Activated CD4-positive, alpha-beta T cell treated with anti-CD3 and anti-CD28 coated beads, Interleukin-2, Interleukin-4, amounts not matched to agents 100 ng/mL and 50 ng/mL, durations not matched to agents 16 hours and 8 hours (primary cell): ENCODE measurements around the gene FBN1.

Experiments used
- DNase-seq: peaks from one replicate; pipeline ENCODE4 v3.0.0-alpha.2; 2020; ENCODE audit warnings: low spot score

FBN1 gene

GRCh38 chr15:48426941-48427340 is 218.6 kb downstream of the FBN1 start:
- DNase-seq, result no peak

- no peak for DNase-seq
Measured at GRCh38 chr15:48426044-48426443, 219.5 kb downstream of the FBN1 start.

GRCh38 chr15:48425051-48425450 is 220.5 kb downstream of the FBN1 start:
- DNase-seq, result no peak

GRCh38 chr15:48423896-48424475 is 221.5 kb downstream of the FBN1 start:
- DNase-seq, result no peak

GRCh38 chr15:48423342-48423741 is 222.2 kb downstream of the FBN1 start:
- no peak for DNase-seq

- DNase-seq, result no peak
Measured at GRCh38 chr15:48422401-48422800, 223.1 kb downstream of the FBN1 start.

- no peak for DNase-seq
Measured at GRCh38 chr15:48421362-48421761, 224.1 kb downstream of the FBN1 start.

- DNase-seq, result no peak
Measured at GRCh38 chr15:48419896-48420295, 225.6 kb downstream of the FBN1 start.

- no peak for DNase-seq
Measured at GRCh38 chr15:48418343-48418742, 227.2 kb downstream of the FBN1 start.

GRCh38 chr15:48416301-48416700 is 229.2 kb downstream of the FBN1 start:
- no peak for DNase-seq

GRCh38 chr15:48415036-48415886 is 230.2 kb downstream of the FBN1 start:
- no peak for DNase-seq

GRCh38 chr15:48414015-48414414 is 231.5 kb downstream of the FBN1 start:
- no peak for DNase-seq

GRCh38 chr15:48413304-48413703 is 232.2 kb downstream of the FBN1 start:
- no peak for DNase-seq

- DNase-seq, result no peak
Measured at GRCh38 chr15:48411971-48412591, 233.4 kb downstream of the FBN1 start.

- no peak for DNase-seq
Measured at GRCh38 chr15:48409623-48410022, 235.9 kb downstream of the FBN1 start.

GRCh38 chr15:48408327-48408726 is 237.2 kb downstream of the FBN1 start:
- DNase-seq, result no peak

- DNase-seq, result no peak
Measured at GRCh38 chr15:48407646-48408045, 237.9 kb downstream of the FBN1 start.

- no peak for DNase-seq
Measured at GRCh38 chr15:48406911-48407310, 238.6 kb downstream of the FBN1 start.

GRCh38 chr15:48406266-48406891 is 239.1 kb downstream of the FBN1 start:
- DNase-seq, result no peak

GRCh38 chr15:48402427-48403177 is 242.9 kb downstream of the FBN1 start:
- no peak for DNase-seq

GRCh38 chr15:48400086-48400485 is 245.4 kb downstream of the FBN1 start:
- DNase-seq, result no peak

- DNase-seq, result no peak
Measured at GRCh38 chr15:48397841-48398240, 247.7 kb downstream of the FBN1 start.
